NCI-H2196 treated with DMSO at 0.1 percent for 48 hours (cell line): ENCODE results near the gene ERCC1.

ENCODE experiments used
- DNase-seq: peaks from one replicate; lab custom pipeline; 2025; ENCODE audit not compliant: unreplicated experiment; lab: John Stamatoyannopoulos, UW

The ERCC1 gene

DNA sequence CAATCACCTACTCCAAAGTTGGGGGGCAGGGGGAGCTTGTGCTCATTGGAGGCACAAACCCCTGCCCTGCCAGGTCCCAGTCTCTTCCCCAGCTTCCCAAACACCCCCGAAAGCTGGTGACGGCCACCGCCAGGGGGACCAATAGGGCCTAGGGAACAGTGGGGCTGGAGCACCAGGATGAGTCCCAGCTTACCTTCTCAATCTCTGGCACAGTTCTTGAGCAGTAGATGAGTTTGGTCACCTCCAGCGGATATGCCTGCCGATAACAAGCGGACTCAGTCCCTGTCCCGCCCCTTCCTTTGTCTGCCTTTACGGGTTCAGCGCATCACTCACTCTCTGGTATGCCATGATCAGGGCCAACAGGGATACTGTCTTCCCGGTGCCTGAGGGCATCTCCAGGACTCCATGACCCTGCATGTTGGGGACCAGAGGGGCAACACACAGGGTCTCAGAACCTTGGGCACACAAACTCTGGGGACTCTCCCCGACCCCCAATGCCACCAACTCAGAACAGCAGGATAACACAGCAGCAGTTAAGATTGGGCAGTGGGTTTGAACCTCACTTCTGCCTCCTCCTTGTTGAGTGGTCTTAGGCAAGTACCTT, 54.9 kb downstream of the ERCC1 start:
- DNase-seq, result no peak

DNA sequence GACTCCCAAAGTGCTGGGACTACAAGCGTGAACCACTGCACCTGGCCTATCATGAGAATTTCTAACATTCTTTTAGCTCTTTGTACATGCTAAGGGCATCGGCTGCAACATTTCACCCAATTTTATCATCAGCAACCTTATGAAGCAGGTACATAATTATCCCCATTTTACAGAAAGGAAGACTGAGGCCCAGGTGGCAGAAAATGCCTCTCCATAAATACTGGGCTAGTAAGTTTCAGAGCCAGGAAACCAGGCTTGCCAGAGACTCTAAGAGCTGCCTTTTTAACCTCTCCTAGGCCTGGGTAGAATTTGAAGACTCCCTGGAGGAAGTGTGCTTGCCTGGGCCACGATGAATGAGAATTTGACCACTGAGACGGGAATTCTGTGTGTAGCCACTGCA, 55.6 kb downstream of the ERCC1 start:
- no peak for DNase-seq

DNA sequence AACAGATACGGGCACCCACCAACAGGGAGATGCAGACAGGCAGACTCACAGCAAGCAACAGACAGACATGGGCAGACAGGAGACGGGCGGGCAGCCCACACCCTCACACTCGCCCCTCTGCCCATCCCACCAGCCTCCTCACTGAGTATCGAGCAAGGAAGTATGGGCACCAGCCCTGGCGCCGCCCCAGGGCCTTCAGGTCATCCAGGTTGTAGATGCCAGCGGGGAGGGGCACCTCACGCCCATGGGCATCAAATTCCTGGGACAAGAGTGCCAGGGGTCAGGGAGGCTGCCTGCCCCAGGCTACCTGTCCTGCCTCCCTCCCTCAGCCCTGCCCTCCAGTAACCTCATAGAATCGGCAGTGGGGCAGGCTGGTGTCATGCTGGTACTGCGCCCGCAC, 59.0 kb downstream of the ERCC1 start:
- DNase-seq, result no peak

DNA sequence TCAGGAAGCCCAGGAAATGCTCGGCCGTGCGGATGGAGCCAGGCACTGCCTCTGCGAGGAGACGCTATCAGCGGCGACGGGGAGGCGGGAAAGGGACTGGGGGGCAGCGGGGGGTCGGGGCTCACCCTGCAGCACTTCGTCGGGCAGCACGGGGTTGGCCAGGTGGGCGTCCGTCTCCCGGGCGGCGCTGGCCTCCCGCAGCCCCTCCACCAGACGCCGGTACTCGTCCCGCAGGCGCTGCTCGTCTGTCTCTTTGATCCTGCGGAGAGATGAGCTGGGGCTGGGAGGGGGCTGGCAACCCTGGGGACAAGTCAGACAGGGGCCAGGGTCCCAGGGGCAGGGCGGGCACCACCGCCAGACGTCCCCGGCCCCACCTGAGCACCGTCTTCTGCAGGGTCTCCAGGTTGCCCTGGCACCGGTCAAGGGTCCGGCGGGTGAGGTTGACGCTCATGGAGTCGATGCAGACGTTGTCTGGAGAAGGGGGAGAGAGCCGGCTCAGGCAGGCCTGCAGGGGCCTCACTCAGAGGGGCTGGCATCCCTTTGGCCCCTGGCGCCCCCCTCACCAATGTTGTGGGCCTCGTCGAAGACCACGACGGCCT, 59.8 kb downstream of the ERCC1 start:
- no peak for DNase-seq

DNA sequence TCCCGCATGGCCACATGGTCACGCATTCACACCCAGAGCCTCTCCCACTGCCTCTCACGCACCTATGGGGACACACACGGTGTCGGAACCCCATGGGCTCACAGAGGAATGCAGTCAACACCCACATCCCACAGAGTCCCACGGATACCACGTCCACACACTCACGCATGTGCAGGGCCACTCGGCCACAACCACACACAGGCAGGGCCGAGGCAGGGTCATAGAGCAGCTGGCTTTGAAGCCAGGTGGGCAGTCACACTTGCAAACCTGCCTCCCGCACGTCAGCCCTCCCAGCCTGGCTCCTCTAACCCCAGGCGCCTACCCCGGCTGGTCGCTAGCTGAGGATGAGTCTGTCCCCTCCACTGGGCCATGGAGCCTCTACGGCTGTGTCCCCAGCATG, 61.4 kb downstream of the ERCC1 start:
- DNase-seq, result no peak

DNA sequence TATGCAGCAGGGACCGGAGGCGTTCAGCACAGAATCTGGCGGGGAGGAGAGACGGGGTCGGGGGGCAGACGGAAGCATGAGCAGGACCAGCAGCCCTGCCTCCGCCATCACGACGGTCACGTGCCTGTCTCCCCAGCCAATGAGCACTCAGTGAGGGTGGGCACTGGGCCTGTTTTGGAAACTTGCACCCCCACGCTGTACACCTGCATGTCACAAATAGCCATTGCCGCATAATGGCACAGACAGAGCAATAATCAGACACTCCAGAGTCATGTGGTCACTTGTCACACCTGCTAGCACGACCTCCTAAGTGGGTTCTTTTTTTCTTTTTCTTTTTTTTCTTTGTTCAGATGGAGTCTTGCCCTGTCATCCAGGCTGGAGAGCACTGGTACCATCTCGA, 62.1 kb downstream of the ERCC1 start:
- no peak for DNase-seq

DNA sequence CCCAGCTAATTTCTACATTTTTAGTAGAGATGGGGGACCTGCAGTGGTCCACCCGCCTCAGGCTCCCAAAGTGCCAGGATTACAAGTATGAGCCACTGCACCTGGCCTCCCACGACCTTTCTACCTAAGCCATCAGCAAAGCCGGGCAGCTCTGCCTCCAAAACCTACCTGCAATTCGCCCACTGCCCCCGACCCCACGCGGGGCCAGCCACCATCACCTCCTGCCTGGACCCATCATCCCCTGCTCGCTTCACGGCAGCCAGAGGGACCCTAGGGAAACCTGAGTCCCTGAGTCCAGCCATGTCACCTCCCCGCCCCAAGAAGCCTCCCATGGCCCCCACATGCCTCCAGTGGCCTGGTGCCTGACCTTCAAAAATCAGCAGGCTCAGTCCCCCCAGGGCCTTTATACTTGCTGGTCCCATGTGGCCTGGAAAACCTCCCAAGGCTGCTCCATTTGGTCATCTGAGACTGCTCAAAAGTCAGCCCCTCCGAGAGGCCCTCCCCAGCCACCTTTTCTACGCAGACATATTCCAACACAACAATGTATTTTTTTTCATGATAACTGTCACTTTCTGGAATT, 65.4 kb downstream of the ERCC1 start:
- no peak for DNase-seq

DNA sequence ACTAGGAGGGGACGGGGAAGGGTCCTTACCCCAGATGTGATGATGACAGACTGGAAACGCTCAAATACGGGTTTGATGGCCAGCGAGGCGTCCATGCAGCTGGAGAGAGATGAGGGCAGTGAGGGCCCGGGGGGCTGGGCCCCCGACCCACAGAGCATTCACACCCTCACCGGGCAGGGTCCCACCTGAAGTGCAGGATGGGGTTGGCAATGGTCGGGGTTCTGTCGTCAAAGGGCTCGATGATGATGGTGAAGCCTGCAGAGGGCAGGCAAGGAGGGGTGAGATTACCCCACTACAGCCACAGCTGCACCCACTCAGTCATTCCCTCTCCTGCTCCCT, 66.3 kb downstream of the ERCC1 start:
- no peak for DNase-seq
